ENCODE measurements around the gene BOLA1. TPM values are rescaled to one million over a fixed set of nuclear protein-coding genes. Genes with fewer than 3 reads are reported as not detected.
"Not testable (repeated sequence)": the region's sequence is repeated elsewhere in the genome, so short reads cannot be mapped to it uniquely, and the experiment has no call there.

Gene BOLA1
- total RNA-seq, 6 experiments from 2014 or later = 5.3 to 8.9 (median 6.7) TPM

DNA sequence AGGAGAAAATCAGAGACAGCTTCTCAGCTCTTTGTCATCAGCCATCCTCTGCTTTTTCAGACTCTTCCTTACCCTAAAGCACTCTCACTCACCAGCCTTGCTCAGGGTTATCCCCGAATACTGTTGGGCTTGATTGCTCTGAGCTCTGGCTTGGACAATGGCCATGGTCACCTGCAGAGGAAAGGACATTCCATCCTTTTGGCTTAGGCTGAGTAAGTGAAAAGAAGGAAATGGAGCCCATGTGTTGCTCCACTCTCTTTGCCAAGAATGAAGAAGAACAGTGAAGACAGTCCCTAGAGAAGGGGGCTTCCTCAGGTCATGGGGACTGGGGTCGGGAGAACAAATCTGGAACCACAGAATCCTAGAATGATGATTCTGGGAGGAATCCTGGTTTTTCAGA lies 35.0 kb downstream of the BOLA1 start:
- no peak for TF ChIP-seq CTCF (IDR thresholded peaks at IDR 0.05)
- Mint-ChIP-seq H3K27me3 (ENCODE audit: insufficient read depth) (peaks cover 10% of the 10 kb centered on the region), H3K36me3 (ENCODE audit: low read depth) (peaks cover 24% of the 10 kb centered on the region), H3K27ac (no peak overlapping the region), H3K4me3 (no peak overlapping the region; the same call in 1 of the 2 replicates), H3K9me3 (no peaks in the 10 kb centered on the region), H3K4me1 (ENCODE audit: low read depth) (peaks cover 52% of the 10 kb centered on the region)
- DNase-seq = no peak

- Mint-ChIP-seq H3K4me1 (ENCODE audit: low read depth) (peaks cover 63% of the 10 kb centered on the region), H3K9me3 (no peaks in the 10 kb centered on the region), H3K27ac (peak within 1 kb of the TSS; percentile 72), H3K27me3 (ENCODE audit: insufficient read depth) (peaks cover 10% of the 10 kb centered on the region), H3K36me3 (ENCODE audit: low read depth) (peaks cover 16% of the 10 kb centered on the region), H3K4me3 (peak within 1 kb of the TSS; percentile 98)
- no peak for TF ChIP-seq CTCF (IDR thresholded peaks at IDR 0.05)
- peak; percentile 9 for DNase-seq
Measured at GRCh38 chr1:149936170-149936991, 37.0 kb downstream of the BOLA1 start, which contains the start of gene MTMR11. MTMR11 (minus strand) TSS chr1:149936879; CDS start chr1:149936647, 232 bp downstream.

GRCh38 chr1:149936992-149937705 lies 37.8 kb downstream of the BOLA1 start:
- peak overlapping the region; percentile 72 for H3K27ac Mint-ChIP-seq
- H3K4me3 Mint-ChIP-seq = peak overlapping the region; percentile 98
- peaks cover 56% of the 10 kb centered on the region for H3K4me1 Mint-ChIP-seq (ENCODE audit: low read depth)
- H3K27me3 Mint-ChIP-seq (ENCODE audit: insufficient read depth) = peaks cover 10% of the 10 kb centered on the region
- DNase-seq = peak; percentile 51
- peak; percentile 36 for TF ChIP-seq CTCF (IDR thresholded peaks at IDR 0.05)
- peaks cover 8% of the 10 kb centered on the region for H3K36me3 Mint-ChIP-seq (ENCODE audit: low read depth)
- no peaks in the 10 kb centered on the region for H3K9me3 Mint-ChIP-seq

GRCh38 chr1:149937759-149938158 lies 38.4 kb downstream of the BOLA1 start:
- Mint-ChIP-seq H3K27ac (peak overlapping the region; percentile 72), H3K27me3 (ENCODE audit: insufficient read depth) (peaks cover 10% of the 10 kb centered on the region), H3K4me3 (peak overlapping the region; percentile 98), H3K36me3 (ENCODE audit: low read depth) (peaks cover 5% of the 10 kb centered on the region; the same call in 1 of the 2 replicates), H3K9me3 (no peaks in the 10 kb centered on the region), H3K4me1 (ENCODE audit: low read depth) (peaks cover 56% of the 10 kb centered on the region)
- DNase-seq = no peak
- no peak for TF ChIP-seq CTCF (IDR thresholded peaks at IDR 0.05)

DNA sequence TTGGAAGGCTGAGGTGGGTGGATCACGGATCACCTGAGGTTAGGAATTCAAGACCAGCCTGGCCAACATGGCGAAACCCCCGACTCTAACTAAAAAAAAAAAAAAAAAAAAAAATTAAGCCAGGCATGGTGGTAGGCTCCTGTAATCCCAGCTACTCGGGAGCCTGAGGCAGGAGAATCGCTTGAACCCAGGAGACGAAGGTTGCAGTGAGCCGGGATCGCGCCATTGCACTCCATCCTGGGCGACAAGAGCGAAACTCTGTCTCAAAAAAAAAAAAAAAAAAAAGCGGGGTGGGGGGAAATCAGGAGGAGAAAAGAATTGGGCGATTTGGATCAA lies 39.3 kb downstream of the BOLA1 start:
- not testable (repeated sequence) for H3K9me3 Mint-ChIP-seq; DNase-seq; H3K36me3 Mint-ChIP-seq (ENCODE audit: low read depth)
- peaks cover 10% of the 10 kb centered on the region for H3K27me3 Mint-ChIP-seq (ENCODE audit: insufficient read depth)
- peak overlapping the region; percentile 76 for H3K4me3 Mint-ChIP-seq
- peaks cover 56% of the 10 kb centered on the region for H3K4me1 Mint-ChIP-seq (ENCODE audit: low read depth)
- peak overlapping the region; percentile 76 for H3K27ac Mint-ChIP-seq

DNA sequence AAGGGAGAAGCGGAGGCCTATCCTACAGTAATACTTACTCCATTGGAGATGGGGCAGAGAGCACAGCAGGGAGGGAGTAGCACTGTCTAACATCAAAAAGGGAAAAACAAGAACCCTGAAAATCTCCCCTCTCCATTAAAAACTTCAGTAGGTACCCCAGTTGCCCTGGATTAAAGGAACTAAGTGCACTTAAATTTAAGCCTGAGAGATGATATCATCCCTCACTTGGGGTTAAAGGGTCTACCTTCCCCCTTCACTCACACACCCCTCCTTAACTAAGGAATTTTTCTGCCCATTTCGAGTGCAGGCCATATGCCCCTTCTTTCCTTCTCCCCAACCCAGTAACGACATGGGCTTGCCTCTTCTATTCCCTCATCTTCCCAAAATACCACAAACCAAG lies 41.1 kb downstream of the BOLA1 start:
- H3K27ac Mint-ChIP-seq = peak overlapping the region; percentile 76
- DNase-seq = no peak
- TF ChIP-seq CTCF (IDR thresholded peaks at IDR 0.05) = no peak
- H3K4me3 Mint-ChIP-seq = peak overlapping the region; percentile 33; the same call in 1 of the 2 replicates
- H3K27me3 Mint-ChIP-seq (ENCODE audit: insufficient read depth) = peaks cover 12% of the 10 kb centered on the region
- H3K4me1 Mint-ChIP-seq (ENCODE audit: low read depth) = peaks cover 53% of the 10 kb centered on the region
- peaks cover 8% of the 10 kb centered on the region for H3K36me3 Mint-ChIP-seq (ENCODE audit: low read depth)
- no peaks in the 10 kb centered on the region for H3K9me3 Mint-ChIP-seq

Measured in HFFc6 (cell line).